H54 (cell line): Measurements from ENCODE around the gene SHFL.
A peak's percentile ranks its signal among the peaks of the same experiment; 100 is the strongest.

ENCODE experiments used
- DNase-seq: peaks from one replicate; pipeline ENCODE4 v3.0.0; 2011; ENCODE audit warnings: low spot score, mixed read lengths; ENCODE audit not compliant: insufficient read length
- FAIRE-seq: peaks from 3 replicates; lab custom pipeline; 2011; peaks lifted over from hg19 to GRCh38; lab: Jason Lieb, UNC
- POLR2A ChIP-seq: IDR thresholded peaks from 2 replicates; pipeline ENCODE4 v1.6.1; 2011; ENCODE audit warnings: low read depth, mild to moderate bottlenecking, low read length

SHFL gene

DNA sequence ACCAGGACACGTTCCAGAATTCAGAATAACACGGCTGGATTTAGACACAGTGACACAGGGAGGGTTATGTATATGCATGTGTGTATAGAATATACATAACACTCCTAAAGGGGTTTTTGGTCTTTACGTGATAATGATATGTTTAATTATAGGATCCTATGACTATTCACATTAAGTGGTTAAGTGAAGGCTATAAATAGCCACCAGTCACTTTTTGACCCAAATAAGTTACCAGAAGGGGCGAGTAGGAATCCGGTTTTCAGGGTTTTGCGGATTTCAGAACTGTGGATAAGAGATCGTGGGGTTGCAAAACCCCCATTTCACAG is 9.5 kb downstream of the SHFL start:
- FAIRE-seq (no peak), DNase-seq (no peak)
- no peak for TF ChIP-seq POLR2A

DNA sequence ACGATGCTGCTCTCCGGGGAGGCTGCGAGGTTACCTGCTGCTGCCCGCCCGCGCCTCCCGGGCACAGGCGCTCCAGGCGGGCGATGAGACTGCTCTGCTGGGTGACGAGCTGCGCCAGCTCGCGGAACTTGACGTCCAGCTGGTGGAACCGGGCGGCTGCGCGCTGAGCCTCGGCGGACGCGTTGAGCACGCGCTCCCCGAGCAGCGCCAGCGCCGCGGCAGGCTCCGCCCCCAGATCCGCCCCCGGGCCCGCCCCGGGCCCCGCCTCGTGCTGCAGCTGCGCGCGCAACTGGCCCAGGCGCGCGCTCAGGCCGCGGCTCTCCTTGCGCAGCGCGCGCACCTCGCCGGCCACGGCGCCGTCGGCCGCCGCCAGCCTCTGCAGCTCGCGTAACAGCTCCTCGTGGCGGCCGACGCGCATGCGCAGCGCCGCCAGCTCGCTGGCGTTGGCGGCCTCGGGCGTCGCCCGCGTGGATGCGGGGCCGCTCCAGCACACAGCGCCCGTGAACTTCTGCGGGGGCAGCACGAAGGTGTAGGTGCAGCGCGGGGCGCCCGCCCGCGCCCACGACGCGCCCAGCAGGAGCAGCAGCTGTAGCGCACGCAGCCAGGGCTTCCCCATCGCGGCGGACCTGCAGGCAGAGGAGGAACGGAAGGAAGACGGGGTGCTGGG is 10.0 kb downstream of the SHFL start:
- TF ChIP-seq POLR2A, result peak; percentile 89
- DNase-seq (peak; percentile 96), FAIRE-seq (no peak)

DNA sequence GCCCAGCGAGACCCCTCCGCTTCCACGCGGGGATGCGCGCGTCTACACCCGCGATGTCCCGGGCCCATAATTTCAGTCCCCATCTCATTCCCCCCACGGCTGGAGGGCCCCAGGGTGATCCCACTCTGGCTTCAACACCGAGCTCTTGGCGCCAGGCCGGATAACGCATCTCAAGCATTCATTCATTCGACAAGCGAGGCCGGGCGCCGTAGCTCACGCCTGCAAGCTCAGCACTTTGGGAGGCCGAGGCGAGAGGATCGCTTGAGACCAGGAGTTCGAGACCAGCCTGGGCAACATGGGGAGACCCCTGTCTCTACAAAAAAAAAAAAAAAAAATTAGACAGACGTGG is 10.5 kb downstream of the SHFL start:
- DNase-seq, result no peak
- FAIRE-seq, result no peak
- no peak for TF ChIP-seq POLR2A

DNA sequence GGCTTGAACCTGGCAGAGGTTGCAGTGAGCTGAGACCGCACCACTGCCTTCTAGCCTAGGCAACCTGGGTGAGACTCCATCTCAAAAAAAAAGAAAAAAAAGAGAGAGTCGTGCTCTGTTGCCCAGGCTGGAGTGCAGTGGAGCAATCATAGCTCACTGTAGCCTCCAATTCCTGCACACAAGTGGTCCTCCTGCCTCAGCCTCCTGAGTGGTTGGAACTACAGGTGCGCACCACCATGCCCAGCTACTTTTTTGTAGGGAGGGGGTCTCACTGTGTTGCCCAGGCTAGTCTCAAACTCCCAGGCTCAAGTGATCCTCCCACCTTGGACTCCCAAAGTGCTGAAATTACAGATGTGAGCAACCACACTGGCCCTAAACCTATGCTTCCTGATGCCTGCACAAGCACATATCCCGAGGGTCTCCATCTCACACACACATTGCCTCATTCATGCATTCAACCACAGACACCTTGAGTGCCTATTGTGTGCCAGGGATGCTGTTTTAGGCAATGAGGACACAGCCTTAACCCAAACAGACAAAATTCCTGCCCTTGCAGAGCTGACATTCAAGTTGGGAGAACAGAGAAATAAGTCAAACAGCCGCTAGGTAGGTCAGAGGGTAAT is 14.2 kb downstream of the SHFL start:
- FAIRE-seq (no peak), DNase-seq (no peak)
- TF ChIP-seq POLR2A, result no peak

DNA sequence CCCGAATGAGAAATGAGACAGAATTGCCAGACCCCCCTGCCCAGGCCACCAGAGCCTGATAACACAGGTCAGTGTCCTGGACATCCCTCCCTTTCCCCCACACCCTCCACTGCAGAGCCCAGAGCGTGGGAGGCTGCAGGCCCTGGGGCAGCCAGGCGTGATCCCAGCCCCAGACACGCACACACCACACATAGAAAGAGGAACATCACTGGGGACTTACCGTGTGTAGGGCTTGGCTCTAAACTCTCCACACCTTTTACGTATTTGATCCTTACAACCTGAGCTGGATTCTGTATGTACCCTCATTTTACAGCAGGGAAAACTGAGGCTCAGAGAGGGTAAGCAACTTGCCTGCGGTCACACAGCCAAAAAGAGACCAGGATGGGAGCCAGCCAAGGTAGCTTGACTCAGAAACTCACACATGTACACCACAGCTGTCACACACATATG is 16.7 kb downstream of the SHFL start:
- DNase-seq, result no peak
- no peak for FAIRE-seq
- no peak for TF ChIP-seq POLR2A

DNA sequence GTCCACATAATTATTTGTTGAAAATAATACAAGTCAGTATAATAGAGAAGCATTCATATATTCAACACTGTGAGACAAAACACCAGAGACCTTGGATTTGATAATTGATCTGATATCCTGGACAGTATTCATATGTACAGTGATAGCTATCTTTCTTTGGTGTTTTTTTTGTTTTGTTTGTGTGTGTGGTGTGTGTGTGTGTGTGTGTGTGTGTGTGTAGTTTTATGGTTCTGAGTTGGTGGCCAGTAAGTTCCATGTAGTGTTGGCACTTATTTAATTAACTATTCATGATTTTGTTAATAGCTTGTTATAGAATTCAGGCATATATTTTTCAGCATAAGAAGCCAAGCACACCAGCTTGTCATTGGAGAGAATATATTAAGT is 18.0 kb downstream of the SHFL start:
- no peak for FAIRE-seq
- no peak for DNase-seq
- TF ChIP-seq POLR2A, result no peak

DNA sequence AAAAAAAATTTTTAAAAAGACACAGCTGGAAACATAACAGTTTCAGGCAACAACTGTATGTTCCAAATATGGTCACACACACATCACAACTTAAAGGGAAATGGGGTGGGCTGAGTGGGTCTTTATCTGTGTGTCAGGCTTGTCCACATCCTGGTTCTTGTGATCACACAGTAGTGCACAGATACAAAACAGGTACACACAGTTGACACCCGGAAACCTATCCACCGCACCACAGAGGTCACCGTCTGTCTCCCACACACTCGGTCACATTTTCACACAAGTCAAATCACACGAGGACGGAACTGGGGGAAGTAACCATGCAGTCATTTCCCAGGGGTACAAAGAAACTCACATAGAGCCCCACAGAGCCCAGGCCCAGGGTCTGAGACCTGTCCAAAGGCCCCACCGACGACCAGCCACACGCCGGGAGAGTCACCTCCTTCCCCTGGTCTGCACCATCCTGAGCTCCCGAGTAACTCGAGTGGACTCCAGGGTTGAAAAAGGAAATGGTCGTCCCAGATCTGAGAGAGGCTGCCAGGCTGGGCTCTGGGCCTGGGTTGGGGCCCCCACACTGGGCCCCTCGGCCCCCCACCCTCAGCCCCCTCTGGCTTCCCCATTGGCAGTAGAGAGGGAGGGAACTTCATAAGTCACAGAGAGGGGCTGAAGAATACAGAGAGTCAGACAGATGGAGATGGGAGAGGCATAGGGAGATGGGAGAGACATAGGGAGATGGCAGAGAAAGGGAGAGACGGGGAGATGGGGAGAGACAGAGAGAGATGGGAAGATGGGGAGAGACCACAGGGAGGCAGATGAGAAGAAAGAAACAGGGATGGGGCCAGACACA is 18.8 kb downstream of the SHFL start:
- no peak for FAIRE-seq
- no peak for TF ChIP-seq POLR2A
- no peak for DNase-seq

DNA sequence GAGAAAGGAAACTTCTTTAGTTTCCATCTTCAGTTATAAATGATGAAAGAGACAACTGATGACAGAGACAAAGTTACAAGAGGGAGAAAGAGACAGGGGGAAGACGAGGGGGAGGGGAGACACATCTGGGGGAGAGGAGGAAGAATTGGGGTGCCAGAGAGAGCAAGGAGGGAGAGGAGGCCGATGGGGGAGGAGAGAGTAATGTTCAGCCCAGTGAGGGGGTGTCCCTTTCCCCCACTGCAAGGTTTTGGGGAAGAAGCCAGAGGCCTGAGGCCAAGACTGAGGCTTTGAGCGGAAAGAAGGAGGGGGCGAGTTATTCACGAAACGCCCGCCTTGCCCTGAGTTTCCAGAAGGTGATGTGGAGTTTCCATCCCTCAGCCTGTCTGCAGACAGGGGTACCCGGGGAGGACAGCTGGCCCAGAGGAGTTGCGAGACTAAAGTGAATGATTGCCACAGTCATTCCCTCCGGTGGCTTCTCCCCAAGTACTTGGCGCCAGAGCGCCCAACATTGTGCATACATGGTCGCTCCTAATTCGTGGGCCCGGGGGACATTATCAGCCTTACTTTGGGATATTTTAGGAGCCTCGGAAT is 19.5 kb downstream of the SHFL start:
- FAIRE-seq, result no peak
- no peak for DNase-seq
- no peak for TF ChIP-seq POLR2A

DNA sequence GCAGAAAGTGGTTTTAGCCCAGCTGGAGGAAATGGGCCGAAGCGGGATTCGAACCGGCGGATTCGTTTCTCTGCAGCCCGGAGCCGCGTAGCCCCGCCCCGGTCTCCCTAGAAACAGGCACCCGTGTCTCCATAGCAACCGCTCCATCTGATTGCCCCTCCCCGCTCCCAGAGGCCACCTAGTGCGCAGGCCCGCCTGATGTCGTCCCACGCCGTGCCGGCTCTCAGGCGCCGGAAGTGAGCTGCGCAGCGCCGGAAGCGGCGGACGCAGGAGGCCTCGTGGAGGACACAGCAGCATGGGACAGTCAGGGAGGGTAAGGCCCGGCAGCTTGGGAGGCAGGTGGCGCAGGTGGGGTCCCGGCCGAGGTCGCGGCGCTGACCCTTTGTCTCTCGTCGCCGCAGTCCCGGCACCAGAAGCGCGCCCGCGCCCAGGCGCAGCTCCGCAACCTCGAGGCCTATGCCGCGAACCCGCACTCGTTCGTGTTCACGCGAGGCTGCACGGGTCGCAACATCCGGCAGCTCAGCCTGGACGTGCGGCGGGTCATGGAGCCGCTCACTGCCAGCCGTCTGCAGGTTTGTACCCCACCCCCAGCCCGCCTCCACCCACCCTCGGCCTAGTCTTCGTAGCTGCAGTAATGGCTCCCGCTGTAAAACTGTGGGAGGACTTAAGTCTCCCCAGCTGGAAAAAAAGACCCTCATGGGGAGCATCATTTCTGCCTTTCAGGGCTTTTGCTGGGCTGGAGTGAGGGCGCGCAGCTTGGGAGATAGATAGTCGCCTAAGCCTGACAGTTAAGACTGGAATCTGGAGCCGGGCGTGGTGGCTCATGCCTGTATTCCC is 20.2 kb downstream of the SHFL start, which contains the start of gene PPAN:
TSS of gene PPAN (plus strand) at position 263 of the 837 bp plus-strand sequence. CDS start at position 296, 33 bp downstream.
- DNase-seq (peak; percentile 96), FAIRE-seq (peak; percentile 87)
- TF ChIP-seq POLR2A, result peak; percentile 75

DNA sequence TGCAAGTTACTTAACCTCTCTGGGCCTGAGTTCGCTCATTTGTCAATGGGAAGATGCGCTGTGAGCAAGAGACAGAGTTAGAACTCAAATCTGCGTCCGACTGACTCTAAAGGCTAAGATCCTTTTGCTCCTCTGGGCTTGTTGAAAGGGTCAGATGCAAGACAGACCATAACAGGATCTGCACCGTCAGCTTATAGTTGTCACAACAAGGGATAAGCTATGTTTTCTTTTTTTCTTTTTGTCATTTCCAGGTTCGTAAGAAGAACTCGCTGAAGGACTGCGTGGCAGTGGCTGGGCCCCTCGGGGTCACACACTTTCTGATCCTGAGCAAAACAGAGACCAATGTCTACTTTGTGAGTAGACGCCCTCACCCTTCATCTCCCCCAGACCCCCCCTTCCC is 21.1 kb downstream of the SHFL start:
- TF ChIP-seq POLR2A, result no peak
- no peak for DNase-seq
- no peak for FAIRE-seq

DNA sequence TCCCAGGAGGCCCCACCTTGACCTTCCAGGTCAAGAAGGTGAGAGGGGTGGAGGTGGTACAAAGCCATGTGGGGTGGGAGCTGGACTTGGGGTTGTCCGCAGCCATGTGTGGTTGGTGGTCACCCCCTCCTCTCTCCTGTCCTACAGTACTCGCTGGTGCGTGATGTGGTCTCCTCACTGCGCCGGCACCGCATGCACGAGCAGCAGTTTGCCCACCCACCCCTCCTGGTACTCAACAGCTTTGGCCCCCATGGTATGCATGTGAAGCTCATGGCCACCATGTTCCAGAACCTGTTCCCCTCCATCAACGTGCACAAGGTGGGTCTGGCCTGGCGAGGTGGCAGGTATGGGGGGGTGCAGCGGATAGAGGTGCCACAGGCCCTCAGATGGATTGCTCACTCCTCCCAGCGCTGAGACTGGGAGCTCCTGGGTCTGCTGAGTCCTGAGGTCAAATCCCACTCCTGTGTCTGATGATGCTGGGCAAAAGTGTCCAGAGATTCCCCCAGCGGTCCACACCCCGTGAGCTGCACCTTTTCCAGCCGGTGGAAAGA is 21.8 kb downstream of the SHFL start:
- TF ChIP-seq POLR2A, result no peak
- no peak for FAIRE-seq
- no peak for DNase-seq

DNA sequence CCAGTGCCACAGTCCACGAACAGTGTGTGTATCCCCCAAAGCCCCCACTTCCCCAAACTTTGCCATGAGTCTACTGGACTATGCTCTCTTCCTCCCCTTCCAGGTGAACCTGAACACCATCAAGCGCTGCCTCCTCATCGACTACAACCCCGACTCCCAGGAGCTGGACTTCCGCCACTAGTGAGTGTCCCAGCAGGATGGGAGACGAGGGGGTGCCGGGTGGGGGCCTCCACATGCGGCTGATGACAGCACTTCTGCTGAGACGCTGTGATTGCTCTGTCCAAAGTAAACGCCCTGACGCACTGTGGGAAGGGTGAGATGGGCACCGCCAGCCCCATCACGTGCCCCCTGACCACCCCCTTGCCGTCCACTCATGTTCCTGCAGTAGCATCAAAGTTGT is 23.4 kb downstream of the SHFL start:
- TF ChIP-seq POLR2A, result no peak
- FAIRE-seq, result no peak
- no peak for DNase-seq

DNA sequence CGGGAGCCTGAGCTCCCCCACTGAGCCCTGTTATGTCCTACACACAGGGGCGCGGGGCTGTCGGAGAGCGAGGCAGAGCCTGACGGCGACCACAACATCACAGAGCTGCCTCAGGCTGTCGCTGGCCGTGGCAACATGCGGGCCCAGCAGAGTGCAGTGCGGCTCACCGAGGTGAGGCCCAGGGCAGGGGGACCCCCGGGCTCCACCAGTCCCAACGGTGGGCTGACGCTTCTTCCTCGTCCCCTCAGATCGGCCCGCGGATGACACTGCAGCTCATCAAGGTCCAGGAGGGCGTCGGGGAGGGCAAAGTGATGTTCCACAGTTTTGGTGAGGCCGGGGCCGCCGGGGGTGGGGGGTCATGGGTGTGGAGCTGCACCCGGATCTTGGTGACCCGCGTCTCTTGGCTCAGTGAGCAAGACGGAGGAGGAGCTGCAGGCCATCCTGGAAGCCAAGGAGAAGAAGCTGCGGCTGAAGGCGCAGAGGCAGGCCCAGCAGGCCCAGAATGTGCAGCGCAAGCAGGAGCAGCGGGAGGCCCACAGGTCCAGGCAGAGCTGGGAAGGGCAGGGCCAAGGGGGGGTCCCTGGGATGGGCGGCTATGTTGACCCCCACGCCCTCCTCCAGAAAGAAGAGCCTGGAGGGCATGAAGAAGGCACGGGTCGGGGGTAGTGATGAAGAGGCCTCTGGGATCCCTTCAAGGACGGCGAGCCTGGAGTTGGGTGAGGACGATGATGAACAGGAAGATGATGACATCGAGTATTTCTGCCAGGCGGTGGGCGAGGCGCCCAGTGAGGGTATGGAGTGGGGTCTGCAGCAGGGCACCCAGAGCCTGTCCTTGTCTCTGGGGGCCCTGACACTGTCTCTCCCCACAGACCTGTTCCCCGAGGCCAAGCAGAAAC is 24.2 kb downstream of the SHFL start:
- no peak for FAIRE-seq
- DNase-seq, result no peak
- TF ChIP-seq POLR2A, result no peak
